NCI-H1694 treated with DMSO at 0.1 percent for 48 hours (cell line): ENCODE results near the gene MRPL51.
A peak's percentile ranks its signal among the peaks of the same experiment; 100 is the strongest.
"Not testable (repeated sequence)": the region's sequence is repeated elsewhere in the genome, so short reads cannot be mapped to it uniquely, and the experiment has no call there.

ENCODE experiments used
- DNase-seq: peaks from one replicate; lab custom pipeline; 2025; lab: John Stamatoyannopoulos, UW

The MRPL51 gene

GRCh38 chr12:6488240-6488639, 4.8 kb downstream of the MRPL51 start:
- DNase-seq, result no peak

- DNase-seq, result no peak
These were observed 14.6 kb downstream of the MRPL51 start for GRCh38 chr12:6478416-6478815.

GRCh38 chr12:6477601-6478377, 15.3 kb downstream of the MRPL51 start:
- not testable (repeated sequence) for DNase-seq

GRCh38 chr12:6476489-6476888, 16.6 kb downstream of the MRPL51 start:
- no peak for DNase-seq

- not testable (repeated sequence) for DNase-seq
These were observed 17.7 kb downstream of the MRPL51 start for GRCh38 chr12:6475233-6475975.

GRCh38 chr12:6472491-6472890, 20.6 kb downstream of the MRPL51 start:
- DNase-seq, result no peak

- DNase-seq, result no peak
These were observed 21.1 kb downstream of the MRPL51 start for GRCh38 chr12:6471989-6472360.

- peak; percentile 97 for DNase-seq
These were observed 22.5 kb downstream of the MRPL51 start, which contains the start of gene VAMP1 for GRCh38 chr12:6470375-6471163. VAMP1 (minus strand) TSS chr12:6470677; CDS start chr12:6470531, 146 bp downstream.

GRCh38 chr12:6469609-6470374, 23.3 kb downstream of the MRPL51 start:
- DNase-seq, result no peak

- DNase-seq, result no peak
These were observed 24.0 kb downstream of the MRPL51 start for GRCh38 chr12:6469092-6469491.

GRCh38 chr12:6468283-6468575, 24.8 kb downstream of the MRPL51 start:
- no peak for DNase-seq

GRCh38 chr12:6467571-6468282, 25.3 kb downstream of the MRPL51 start:
- DNase-seq, result not testable (repeated sequence)

- DNase-seq, result not testable (repeated sequence)
These were observed 26.3 kb downstream of the MRPL51 start for GRCh38 chr12:6466751-6467150.

- DNase-seq, result no peak
These were observed 26.9 kb downstream of the MRPL51 start for GRCh38 chr12:6466184-6466573.

GRCh38 chr12:6465467-6466183, 27.4 kb downstream of the MRPL51 start:
- DNase-seq, result peak; percentile 65

- DNase-seq, result no peak
These were observed 28.5 kb downstream of the MRPL51 start for GRCh38 chr12:6464531-6464930.

GRCh38 chr12:6463858-6464257, 29.2 kb downstream of the MRPL51 start:
- no peak for DNase-seq

- DNase-seq, result no peak
These were observed 29.8 kb downstream of the MRPL51 start for GRCh38 chr12:6463216-6463615.

- DNase-seq, result no peak
These were observed 30.6 kb downstream of the MRPL51 start for GRCh38 chr12:6462234-6462995.
